Parathyroid adenoma (tissue), 2 donors: Measurements from ENCODE around the gene PDE6B.

Experiments used
- H2AFZ ChIP-seq: fragments of 300-600 bp; sonication (generic); one replicate; pipeline ENCODE4 v1.7.0; 2017; ENCODE audit warnings: antibody characterized with exemption, mild to moderate bottlenecking
- H3K27ac ChIP-seq: fragments of 300-600 bp; sonication (generic); one replicate; pipeline ENCODE4 v1.7.0; 2017
- H3K27me3 ChIP-seq: fragments of 300-600 bp; sonication (generic); one replicate; pipeline ENCODE4 v1.7.0; 2017; ENCODE audit warnings: low read length; ENCODE audit not compliant: control insufficient read depth, insufficient read depth
- H3K36me3 ChIP-seq: fragments of 300-600 bp; sonication (generic); one replicate; pipeline ENCODE4 v1.7.0; 2017; ENCODE audit warnings: low read length; ENCODE audit not compliant: control insufficient read depth, insufficient read depth
- H3K4me1 ChIP-seq: fragments of 300-600 bp; sonication (generic); one replicate; pipeline ENCODE4 v1.7.0; 2017; ENCODE audit warnings: control low read depth
- H3K4me2 ChIP-seq: fragments of 300-600 bp; sonication (generic); one replicate; pipeline ENCODE4 v1.7.0; 2017; ENCODE audit warnings: low read length
- H3K4me3 ChIP-seq: fragments of 300-600 bp; sonication (generic); one replicate; pipeline ENCODE4 v1.7.0; 2017; ENCODE audit warnings: low read depth, low read length
- H3K79me2 ChIP-seq: fragments of 300-600 bp; sonication (generic); one replicate; pipeline ENCODE4 v1.7.0; 2017; ENCODE audit warnings: control low read depth
- H3K9ac ChIP-seq: fragments of 300-600 bp; sonication (generic); one replicate; pipeline ENCODE4 v1.7.0; 2017; ENCODE audit warnings: mild to moderate bottlenecking
- H3K9me3 ChIP-seq: fragments of 300-600 bp; sonication (generic); one replicate; pipeline ENCODE4 v1.7.0; 2017; ENCODE audit warnings: low read length; ENCODE audit not compliant: control insufficient read depth
- TF ChIP-seq, protein P1 (sequence below): fragments of 300-600 bp; sonication (generic); IDR thresholded peaks from one replicate; pipeline ENCODE4 v1.7.0; 2017; ENCODE audit warnings: antibody characterized with exemption, mild to moderate bottlenecking
- donor health status: primary hyperparathyroidism.

Gene PDE6B

GRCh38 chr4:621296-622070 is 3.9 kb upstream of the PDE6B start:
- Histone ChIP-seq H3K9ac (no peak overlapping the region), H3K27me3 (no peaks in the 10 kb centered on the region), H3K4me2 (no peak overlapping the region), H2AFZ (no peak overlapping the region), H3K36me3 (no peaks in the 10 kb centered on the region), H3K4me3 (no peak overlapping the region), H3K27ac (no peak overlapping the region), H3K4me1 (no peaks in the 10 kb centered on the region), H3K9me3 (no peaks in the 10 kb centered on the region), H3K79me2 (no peaks in the 10 kb centered on the region)
- TF ChIP-seq, protein P1, sequence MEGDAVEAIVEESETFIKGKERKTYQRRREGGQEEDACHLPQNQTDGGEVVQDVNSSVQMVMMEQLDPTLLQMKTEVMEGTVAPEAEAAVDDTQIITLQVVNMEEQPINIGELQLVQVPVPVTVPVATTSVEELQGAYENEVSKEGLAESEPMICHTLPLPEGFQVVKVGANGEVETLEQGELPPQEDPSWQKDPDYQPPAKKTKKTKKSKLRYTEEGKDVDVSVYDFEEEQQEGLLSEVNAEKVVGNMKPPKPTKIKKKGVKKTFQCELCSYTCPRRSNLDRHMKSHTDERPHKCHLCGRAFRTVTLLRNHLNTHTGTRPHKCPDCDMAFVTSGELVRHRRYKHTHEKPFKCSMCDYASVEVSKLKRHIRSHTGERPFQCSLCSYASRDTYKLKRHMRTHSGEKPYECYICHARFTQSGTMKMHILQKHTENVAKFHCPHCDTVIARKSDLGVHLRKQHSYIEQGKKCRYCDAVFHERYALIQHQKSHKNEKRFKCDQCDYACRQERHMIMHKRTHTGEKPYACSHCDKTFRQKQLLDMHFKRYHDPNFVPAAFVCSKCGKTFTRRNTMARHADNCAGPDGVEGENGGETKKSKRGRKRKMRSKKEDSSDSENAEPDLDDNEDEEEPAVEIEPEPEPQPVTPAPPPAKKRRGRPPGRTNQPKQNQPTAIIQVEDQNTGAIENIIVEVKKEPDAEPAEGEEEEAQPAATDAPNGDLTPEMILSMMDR = no peak

DNA sequence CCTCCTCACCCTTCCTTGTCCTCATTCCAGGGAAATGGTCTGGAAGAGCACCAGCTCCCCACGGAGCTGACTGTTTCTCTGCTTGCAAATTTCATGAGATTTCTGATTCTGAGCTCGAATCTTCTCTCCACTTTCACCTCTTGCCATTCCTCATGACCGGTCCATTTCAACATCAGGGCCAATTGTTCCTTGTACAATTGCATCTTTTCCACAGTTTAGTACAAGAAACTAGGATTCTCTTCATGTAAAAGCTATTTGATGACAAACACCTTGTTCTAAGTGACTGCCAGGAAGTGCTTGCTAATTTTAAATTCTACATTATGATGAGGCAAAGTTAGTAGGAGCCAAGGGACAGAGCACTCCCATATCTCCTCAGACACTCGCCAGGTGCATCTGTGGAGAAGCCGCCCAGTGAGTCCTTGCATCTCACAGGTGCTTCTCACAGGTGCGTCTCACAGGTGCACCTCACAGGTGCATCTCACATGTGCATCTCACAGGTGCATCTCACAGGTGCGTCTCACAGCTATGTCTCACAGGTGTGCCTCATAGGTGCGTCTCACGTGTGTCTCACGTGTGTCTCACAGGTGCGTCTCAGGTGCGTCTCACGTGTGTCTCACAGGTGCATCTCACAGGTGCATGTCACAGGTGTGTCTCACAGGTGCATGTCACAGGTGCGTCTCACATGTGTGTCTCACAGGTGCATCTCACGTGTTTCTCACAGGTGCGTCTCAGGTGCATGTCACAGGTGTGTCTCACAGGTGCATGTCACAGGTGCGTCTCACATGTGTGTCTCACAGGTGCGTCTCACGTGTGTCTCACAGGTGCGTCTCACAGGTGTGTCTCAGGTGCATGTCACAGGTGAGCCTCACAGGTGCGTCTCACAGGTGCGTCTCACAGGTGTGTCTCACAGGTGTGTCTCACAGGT is 3.0 kb upstream of the PDE6B start:
- Histone ChIP-seq H3K36me3 (no peaks in the 10 kb centered on the region), H3K4me2 (no peak overlapping the region), H3K4me1 (no peaks in the 10 kb centered on the region), H3K4me3 (no peak overlapping the region), H3K9me3 (no peaks in the 10 kb centered on the region), H2AFZ (no peak overlapping the region), H3K9ac (no peak overlapping the region), H3K27me3 (no peaks in the 10 kb centered on the region), H3K79me2 (no peaks in the 10 kb centered on the region), H3K27ac (no peak overlapping the region)
- TF ChIP-seq, protein P1 = no peak

DNA sequence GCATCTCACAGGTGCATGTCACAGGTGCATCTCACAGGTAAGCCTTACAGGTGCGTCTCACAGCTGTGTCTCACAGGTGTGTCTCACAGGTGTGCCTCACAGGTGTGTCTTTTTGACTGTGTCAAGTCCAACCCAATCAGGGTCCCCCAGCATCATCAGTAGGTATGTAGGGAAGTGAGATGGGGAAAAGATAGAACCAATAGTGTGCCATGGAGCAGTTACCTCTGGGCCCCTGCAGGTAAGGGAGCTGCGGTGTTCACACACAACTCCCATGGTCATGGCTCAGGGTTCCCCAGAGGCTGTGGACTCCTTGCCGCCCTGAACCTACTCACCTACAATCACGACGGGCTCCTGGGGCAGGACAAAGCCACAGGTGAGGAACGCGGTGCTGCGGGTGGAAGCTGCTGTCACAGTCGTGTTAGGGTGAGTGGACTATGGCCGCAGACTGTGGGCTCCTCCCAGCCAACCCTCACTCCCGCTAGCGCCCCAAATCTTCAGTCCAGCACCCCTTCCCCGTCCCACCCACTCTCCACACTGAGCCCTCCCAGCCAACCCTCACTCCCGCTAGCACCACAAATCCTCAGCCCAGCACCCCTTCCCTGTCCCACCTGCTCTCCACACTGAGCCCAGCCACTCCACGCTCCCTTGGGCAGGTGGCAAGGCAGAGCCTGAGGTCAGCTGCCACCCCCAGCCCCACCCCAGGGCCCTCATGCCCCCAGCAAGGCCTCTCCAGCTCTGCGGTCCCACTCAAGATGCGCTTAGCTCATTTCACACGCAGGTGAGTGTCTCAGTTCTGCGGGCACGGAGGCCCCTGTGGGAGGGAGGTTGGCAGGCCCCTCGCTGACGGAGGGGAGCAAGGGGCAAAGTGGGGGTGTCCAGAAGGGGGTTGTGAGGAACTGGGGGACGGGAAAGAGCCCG is 2.1 kb upstream of the PDE6B start:
- Histone ChIP-seq H3K9ac (no peak overlapping the region), H3K9me3 (no peaks in the 10 kb centered on the region), H3K36me3 (no peaks in the 10 kb centered on the region), H2AFZ (no peak overlapping the region), H3K79me2 (no peaks in the 10 kb centered on the region), H3K27ac (no peak overlapping the region), H3K4me2 (no peak overlapping the region), H3K4me3 (no peak overlapping the region), H3K27me3 (no peaks in the 10 kb centered on the region), H3K4me1 (no peaks in the 10 kb centered on the region)
- TF ChIP-seq, protein P1 = no peak

DNA sequence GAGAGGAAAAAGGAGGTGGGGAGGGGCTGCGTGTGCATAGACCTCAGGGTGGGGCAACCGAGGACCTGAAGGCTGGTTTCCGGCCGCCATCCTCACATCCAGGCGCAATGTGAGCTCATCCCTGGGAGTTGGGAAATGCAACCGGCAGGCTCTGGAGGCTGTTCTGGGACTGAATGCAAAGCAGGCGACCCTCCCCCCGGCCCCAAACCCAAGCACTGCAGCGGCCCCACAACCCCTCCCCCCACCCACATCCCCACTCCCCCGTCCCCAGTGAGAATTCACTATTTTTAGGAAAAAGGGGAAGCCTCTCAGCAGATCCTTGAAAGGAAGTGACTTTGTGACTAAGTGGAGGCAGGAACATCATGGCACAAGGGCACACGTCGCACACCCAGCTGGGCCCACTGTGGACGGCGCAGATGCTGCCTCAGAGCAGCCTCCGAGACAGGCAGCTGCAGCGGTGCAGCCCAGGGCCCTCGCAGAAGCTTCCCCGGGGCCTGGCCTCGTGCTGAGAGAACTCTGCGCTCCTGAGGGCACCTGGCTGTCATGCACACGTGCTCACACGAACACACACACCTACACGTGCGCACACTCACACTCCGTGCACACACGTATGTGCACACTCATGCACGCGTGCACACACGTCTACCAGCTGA is 1.3 kb upstream of the PDE6B start:
- H3K4me1 ChIP-seq = no peaks in the 10 kb centered on the region
- no peak overlapping the region for H3K9ac ChIP-seq
- no peak overlapping the region for H3K27ac ChIP-seq
- no peaks in the 10 kb centered on the region for H3K36me3 ChIP-seq
- no peak overlapping the region for H3K4me2 ChIP-seq
- TF ChIP-seq, protein P1 = no peak
- H2AFZ ChIP-seq = no peak overlapping the region
- H3K9me3 ChIP-seq = no peaks in the 10 kb centered on the region
- no peaks in the 10 kb centered on the region for H3K27me3 ChIP-seq
- H3K79me2 ChIP-seq = no peaks in the 10 kb centered on the region
- H3K4me3 ChIP-seq = no peak overlapping the region
